Prostate gland (tissue), 2 donors: Measurements from ENCODE around the gene DMD.

Experiments used
- POLR2A ChIP-seq: fragments of 450-650 bp; IDR thresholded peaks from one replicate; pipeline ENCODE4 v1.6.1; 2016; ENCODE audit warnings: antibody characterized with exemption, mild to moderate bottlenecking
- TF ChIP-seq, protein P1 (sequence below), 4 experiments: fragments of 200-600 bp in 2 of 4; fragments of 450-650 bp in 2 of 4; sonication (generic) in 2 of 4; IDR thresholded peaks; 1 replicate in 3 of 4; 2 replicates in 1 of 4; pipeline ENCODE4 v1.5.1; 2016 to 2019; ENCODE audit warnings: antibody characterized with exemption in 4 of 4, mild to moderate bottlenecking in 2 of 4, moderate library complexity in 2 of 4

DNA sequence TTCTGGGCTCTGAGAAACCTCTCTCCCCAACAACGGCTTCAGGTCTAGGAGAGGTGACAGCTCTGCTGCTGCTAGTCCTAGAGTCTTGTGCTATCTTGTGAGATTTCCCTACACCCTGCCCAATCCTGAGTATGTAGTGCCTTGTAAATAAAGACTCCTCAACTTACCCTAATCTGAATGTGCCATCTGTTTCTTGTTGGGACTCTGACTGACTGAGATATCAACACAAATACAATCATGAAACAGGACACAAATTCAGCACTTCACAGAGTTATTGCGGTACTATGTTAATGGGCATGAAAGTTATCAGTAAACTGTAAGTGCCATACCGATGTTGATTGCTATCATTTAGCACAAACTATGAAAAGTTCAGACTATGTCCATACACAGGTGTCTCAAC lies 1610.5 kb downstream of the DMD start:
- TF ChIP-seq, protein P1, sequence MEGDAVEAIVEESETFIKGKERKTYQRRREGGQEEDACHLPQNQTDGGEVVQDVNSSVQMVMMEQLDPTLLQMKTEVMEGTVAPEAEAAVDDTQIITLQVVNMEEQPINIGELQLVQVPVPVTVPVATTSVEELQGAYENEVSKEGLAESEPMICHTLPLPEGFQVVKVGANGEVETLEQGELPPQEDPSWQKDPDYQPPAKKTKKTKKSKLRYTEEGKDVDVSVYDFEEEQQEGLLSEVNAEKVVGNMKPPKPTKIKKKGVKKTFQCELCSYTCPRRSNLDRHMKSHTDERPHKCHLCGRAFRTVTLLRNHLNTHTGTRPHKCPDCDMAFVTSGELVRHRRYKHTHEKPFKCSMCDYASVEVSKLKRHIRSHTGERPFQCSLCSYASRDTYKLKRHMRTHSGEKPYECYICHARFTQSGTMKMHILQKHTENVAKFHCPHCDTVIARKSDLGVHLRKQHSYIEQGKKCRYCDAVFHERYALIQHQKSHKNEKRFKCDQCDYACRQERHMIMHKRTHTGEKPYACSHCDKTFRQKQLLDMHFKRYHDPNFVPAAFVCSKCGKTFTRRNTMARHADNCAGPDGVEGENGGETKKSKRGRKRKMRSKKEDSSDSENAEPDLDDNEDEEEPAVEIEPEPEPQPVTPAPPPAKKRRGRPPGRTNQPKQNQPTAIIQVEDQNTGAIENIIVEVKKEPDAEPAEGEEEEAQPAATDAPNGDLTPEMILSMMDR (IDR thresholded peaks at IDR 0.05): no peak
- TF ChIP-seq POLR2A: no peak
